ENCODE data around the gene ADH6. TPM values are rescaled to one million over a fixed set of nuclear protein-coding genes. Genes with fewer than 3 reads are reported as not detected.

The ADH6 gene
- polyA plus RNA-seq, 1 of the 3 experiments (the other 2 are of a cell fraction) = not detected

DNA sequence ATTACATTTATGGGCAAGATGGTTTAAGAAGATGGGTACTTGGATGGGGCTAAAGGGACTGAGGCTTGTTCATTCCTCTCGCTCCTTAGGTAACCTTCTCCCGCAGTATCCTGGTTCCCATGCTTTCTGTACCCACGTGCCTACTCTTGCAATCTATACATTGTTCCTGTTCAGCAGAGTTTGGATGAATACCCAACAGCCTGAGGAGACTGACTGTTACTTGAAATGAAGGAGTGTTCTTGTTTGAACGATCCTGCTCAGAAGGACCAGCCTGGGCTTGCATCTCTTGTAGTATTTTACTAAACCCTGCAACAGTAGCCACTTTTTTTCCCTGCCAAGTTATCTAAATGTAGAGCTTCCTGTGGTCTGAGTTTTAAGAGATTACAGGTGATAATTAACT is 33.7 kb upstream of the ADH6 start:
- Histone ChIP-seq H3K4me3 (ENCODE audit: low read depth in 2 of 2, low read length in 1 of 2) (no peak overlapping the region), H4K20me1 (ENCODE audit: insufficient read depth) (no peaks in the 10 kb centered on the region), H3K9ac (no peak overlapping the region), H3K27ac (ENCODE audit: low read depth in 2 of 2, low read length in 1 of 2) (no peak overlapping the region), H3F3A (replicated peaks; ENCODE audit: insufficient read depth) (no peaks in the 10 kb centered on the region), H3K9me2 (no peaks in the 10 kb centered on the region), H3K4me2 (no peak overlapping the region), H3K79me2 (ENCODE audit: insufficient read depth) (no peaks in the 10 kb centered on the region), H3K36me3 (replicated peaks in 1 of 2; ENCODE audit: control insufficient read depth in 1 of 2, insufficient read depth in 2 of 2, low read length in 1 of 2) (no peaks in the 10 kb centered on the region), H3K9me3 (no peaks in the 10 kb centered on the region), H3K27me3 (ENCODE audit: insufficient read depth) (no peaks in the 10 kb centered on the region), H2AFZ (ENCODE audit: low read depth) (no peak overlapping the region), H3K4me1 (ENCODE audit: control insufficient read depth in 1 of 2, insufficient read depth in 2 of 2, low read depth in 1 of 2, low read length in 1 of 2) (no peaks in the 10 kb centered on the region)
- ChIA-PET POLR2A (no interaction called here), CTCF (no interaction called here)
- 56% methylated on average over 4 of the region's 4 CpGs for WGBS (ENCODE audit: low lambda C conversion rate)
- TF ChIP-seq YY1 (IDR thresholded peaks at IDR 0.05; ENCODE audit: low read depth) = no peak
- TF ChIP-seq RFX5 (IDR thresholded peaks at IDR 0.05; ENCODE audit: low read length) = no peak
- TF ChIP-seq POLR2AphosphoS5 (IDR thresholded peaks at IDR 0.05; ENCODE audit: low read depth, low read length) = no peak
- TF ChIP-seq SIN3A (IDR thresholded peaks at IDR 0.05; ENCODE audit: borderline replicate concordance, low read depth, low read length) = no peak
- no peak for TF ChIP-seq EZH2phosphoT487 (IDR thresholded peaks at IDR 0.05; ENCODE audit: borderline replicate concordance, low read depth)
- TF ChIP-seq TAF1 (IDR thresholded peaks at IDR 0.05; ENCODE audit: borderline replicate concordance, low read depth, low read length) = no peak
- TF ChIP-seq GABPA (IDR thresholded peaks at IDR 0.05; ENCODE audit: low read depth) = no peak
- TF ChIP-seq SMC3 (IDR thresholded peaks at IDR 0.05; ENCODE audit: low read depth, low read length) = no peak
- no peak for TF ChIP-seq CHD2 (IDR thresholded peaks at IDR 0.05; ENCODE audit: low read length, partially characterized antibody)
- TF ChIP-seq TCF12 (IDR thresholded peaks at IDR 0.05) = no peak
- no peak for TF ChIP-seq FOXJ3 (CRISPR knock-in tag; IDR thresholded peaks at IDR 0.05)
- TF ChIP-seq NRF1 (IDR thresholded peaks at IDR 0.05; ENCODE audit: low read depth, low read length) = no peak
- TF ChIP-seq, protein P1, sequence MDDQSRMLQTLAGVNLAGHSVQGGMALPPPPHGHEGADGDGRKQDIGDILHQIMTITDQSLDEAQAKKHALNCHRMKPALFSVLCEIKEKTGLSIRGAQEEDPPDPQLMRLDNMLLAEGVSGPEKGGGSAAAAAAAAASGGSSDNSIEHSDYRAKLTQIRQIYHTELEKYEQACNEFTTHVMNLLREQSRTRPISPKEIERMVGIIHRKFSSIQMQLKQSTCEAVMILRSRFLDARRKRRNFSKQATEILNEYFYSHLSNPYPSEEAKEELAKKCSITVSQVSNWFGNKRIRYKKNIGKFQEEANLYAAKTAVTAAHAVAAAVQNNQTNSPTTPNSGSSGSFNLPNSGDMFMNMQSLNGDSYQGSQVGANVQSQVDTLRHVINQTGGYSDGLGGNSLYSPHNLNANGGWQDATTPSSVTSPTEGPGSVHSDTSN (IDR thresholded peaks at IDR 0.05) = no peak
- DNase-seq = no peak

DNA sequence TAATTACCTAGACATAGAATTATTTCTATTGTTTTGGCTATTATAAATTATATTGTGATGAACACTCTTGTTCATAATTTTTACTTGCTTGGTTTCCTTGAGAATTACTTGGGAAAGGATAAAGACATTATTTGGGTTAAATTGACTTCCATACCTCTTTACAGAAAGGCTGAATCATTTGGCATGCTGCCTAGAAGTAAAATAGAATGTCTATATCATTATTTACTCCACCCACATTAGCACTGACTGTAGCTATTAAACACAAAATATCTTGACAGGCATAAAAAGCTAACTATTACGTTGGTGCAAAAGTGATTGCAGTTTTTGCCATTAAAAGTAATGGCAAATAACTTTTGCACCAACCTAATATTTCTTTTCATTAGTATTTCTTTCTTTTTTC is 29.7 kb upstream of the ADH6 start:
- no peaks in the 10 kb centered on the region for H3K4me1 ChIP-seq (ENCODE audit: control insufficient read depth in 1 of 2, insufficient read depth in 2 of 2, low read depth in 1 of 2, low read length in 1 of 2)
- H3K27ac ChIP-seq (ENCODE audit: low read depth in 2 of 2, low read length in 1 of 2) = no peak overlapping the region
- CTCF ChIA-PET = no interaction called here
- H2AFZ ChIP-seq (ENCODE audit: low read depth) = no peak overlapping the region
- no peak for TF ChIP-seq CHD2 (IDR thresholded peaks at IDR 0.05; ENCODE audit: low read length, partially characterized antibody)
- TF ChIP-seq, protein P2, sequence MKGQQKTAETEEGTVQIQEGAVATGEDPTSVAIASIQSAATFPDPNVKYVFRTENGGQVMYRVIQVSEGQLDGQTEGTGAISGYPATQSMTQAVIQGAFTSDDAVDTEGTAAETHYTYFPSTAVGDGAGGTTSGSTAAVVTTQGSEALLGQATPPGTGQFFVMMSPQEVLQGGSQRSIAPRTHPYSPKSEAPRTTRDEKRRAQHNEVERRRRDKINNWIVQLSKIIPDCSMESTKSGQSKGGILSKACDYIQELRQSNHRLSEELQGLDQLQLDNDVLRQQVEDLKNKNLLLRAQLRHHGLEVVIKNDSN (IDR thresholded peaks at IDR 0.05; ENCODE audit: borderline replicate concordance, low read depth) = no peak
- 0 out of 2 replicates have a peak, but pooled peaks cover 4% of the 10 kb centered on the region for H3K9me3 ChIP-seq
- H4K20me1 ChIP-seq (ENCODE audit: insufficient read depth) = no peaks in the 10 kb centered on the region
- H3K9ac ChIP-seq = no peak overlapping the region
- no peak overlapping the region for H3K4me2 ChIP-seq
- H3K79me2 ChIP-seq (ENCODE audit: insufficient read depth) = no peaks in the 10 kb centered on the region
- WGBS (ENCODE audit: low lambda C conversion rate) = 63% methylated on average over 1 of the region's 1 CpG
- no peak for DNase-seq
- H3F3A ChIP-seq (replicated peaks; ENCODE audit: insufficient read depth) = no peaks in the 10 kb centered on the region
- H3K27me3 ChIP-seq (ENCODE audit: insufficient read depth) = no peaks in the 10 kb centered on the region
- no peaks in the 10 kb centered on the region for H3K36me3 ChIP-seq (replicated peaks in 1 of 2; ENCODE audit: control insufficient read depth in 1 of 2, insufficient read depth in 2 of 2, low read length in 1 of 2)
- H3K9me2 ChIP-seq = no peaks in the 10 kb centered on the region
- POLR2A ChIA-PET = no interaction called here
- no peak overlapping the region for H3K4me3 ChIP-seq (ENCODE audit: low read depth in 2 of 2, low read length in 1 of 2)

Measured in SK-N-SH (cell line).